Neural cell (in vitro differentiated cells): ENCODE data around the gene HFM1. TPM values are rescaled to one million over a fixed set of nuclear protein-coding genes. Genes with fewer than 3 reads are reported as not detected.

Experiments used
- H2AFZ ChIP-seq: fragments of 200-600, 300-800 bp; sonication (generic), shearing (Covaris generic); 2 replicates; pipeline ENCODE4 v1.6.0; 2014; ENCODE audit warnings: low read depth, mild to moderate bottlenecking, antibody characterized with exemption, low read length, moderate library complexity
- H3F3A ChIP-seq: fragments of 200-600 bp; shearing (Covaris generic); 2 replicates; pipeline ENCODE4 v1.6.1; 2016; ENCODE audit warnings: mild to moderate bottlenecking, moderate library complexity, mixed read lengths, antibody characterized with exemption, low read length; ENCODE audit not compliant: insufficient read depth, poor library complexity, severe bottlenecking
- H3K27ac ChIP-seq: fragments of 200-600, 300-800 bp; sonication (generic), shearing (Covaris generic); 2 replicates; pipeline ENCODE4 v1.5.1; 2014; ENCODE audit warnings: mild to moderate bottlenecking, low read length, moderate library complexity
- H3K27me3 ChIP-seq: fragments of 300-800, 200-600 bp; sonication (generic), shearing (Covaris generic); 2 replicates; pipeline ENCODE4 v1.6.0; 2014; ENCODE audit warnings: mild to moderate bottlenecking, low read depth, low read length, moderate library complexity; ENCODE audit not compliant: insufficient read depth
- H3K36me3 ChIP-seq: fragments of 300-800, 200-600 bp; sonication (generic), shearing (Covaris generic); 2 replicates; pipeline ENCODE4 v1.5.1; 2014; ENCODE audit warnings: mild to moderate bottlenecking, antibody characterized with exemption, low read length, moderate library complexity; ENCODE audit not compliant: insufficient read depth
- H3K4me2 ChIP-seq: fragments of 300-800, 200-600 bp; sonication (generic), shearing (Covaris generic); 2 replicates; pipeline ENCODE4 v1.6.0; 2014; ENCODE audit warnings: mild to moderate bottlenecking, low read length
- H3K4me3 ChIP-seq: fragments of 300-800, 200-600 bp; sonication (generic), shearing (Covaris generic); 2 replicates; pipeline ENCODE4 v1.5.1; 2014; ENCODE audit warnings: mild to moderate bottlenecking, low read length, moderate library complexity
- H3K79me2 ChIP-seq: fragments of 200-600 bp; shearing (Covaris generic); replicated peaks from 2 replicates; pipeline ENCODE4 v1.6.0; 2014; ENCODE audit warnings: mild to moderate bottlenecking, low read length, moderate library complexity; ENCODE audit not compliant: insufficient read depth
- H3K9ac ChIP-seq: fragments of 300-800, 200-600 bp; sonication (generic), shearing (Covaris generic); 2 replicates; pipeline ENCODE4 v1.6.1; 2016; ENCODE audit warnings: mild to moderate bottlenecking, low read length, mixed read lengths
- H3K9me2 ChIP-seq: fragments of 200-600 bp; shearing (Covaris generic); 2 replicates; pipeline ENCODE4 v1.6.1; 2016; ENCODE audit warnings: mild to moderate bottlenecking, low read length, mixed read lengths; ENCODE audit not compliant: insufficient read depth
- H3K9me3 ChIP-seq: fragments of 200-600, 300-800 bp; sonication (generic), shearing (Covaris generic); 2 replicates; pipeline ENCODE4 v1.6.1; 2016; ENCODE audit warnings: mild to moderate bottlenecking, mixed run types, low read length, moderate library complexity, mixed read lengths
- H4K20me1 ChIP-seq: fragments of 200-600 bp; shearing (Covaris generic); 2 replicates; pipeline ENCODE4 v1.6.1; 2016; ENCODE audit warnings: mild to moderate bottlenecking, mixed run types; ENCODE audit not compliant: insufficient read depth
- EP300 ChIP-seq: fragments of 450-650 bp; conservative IDR thresholded peaks from 2 replicates; pipeline ENCODE4 v1.6.1; 2014; ENCODE audit warnings: antibody characterized with exemption, mild to moderate bottlenecking, moderate library complexity; ENCODE audit not compliant: poor library complexity, severe bottlenecking
- EZH2 ChIP-seq: fragments of 200-600, 300-800 bp; shearing (Covaris generic), sonication (generic); IDR thresholded peaks from 2 replicates; pipeline ENCODE4 v1.6.1; 2014; ENCODE audit warnings: antibody characterized with exemption, low read length, borderline replicate concordance, mild to moderate bottlenecking; ENCODE audit not compliant: insufficient read depth, poor library complexity, severe bottlenecking
- MXI1 ChIP-seq: fragments of 450-650 bp; conservative IDR thresholded peaks from 2 replicates; pipeline ENCODE4 v1.6.1; 2014; ENCODE audit warnings: antibody characterized with exemption, mild to moderate bottlenecking; ENCODE audit not compliant: poor library complexity, severe bottlenecking
- POLR2AphosphoS5 ChIP-seq: IDR thresholded peaks from 2 replicates; pipeline ENCODE4 v1.6.1; 2012
- RAD21 ChIP-seq: fragments of 450-650 bp; conservative IDR thresholded peaks from 2 replicates; pipeline ENCODE4 v1.6.1; 2014; ENCODE audit warnings: antibody characterized with exemption, mild to moderate bottlenecking, moderate library complexity
- SMC3 ChIP-seq: fragments of 450-650 bp; conservative IDR thresholded peaks from 2 replicates; pipeline ENCODE4 v1.6.1; 2014; ENCODE audit warnings: antibody characterized with exemption, mild to moderate bottlenecking, moderate library complexity; ENCODE audit not compliant: poor library complexity
- TAF1 ChIP-seq: IDR thresholded peaks from 2 replicates; pipeline ENCODE4 v1.6.1; 2012; ENCODE audit warnings: low read depth
- polyA plus RNA-seq: library from polyadenylated mRNA; depleted of rRNA; stranded (reverse); fragments of >200 nt; gene quantifications from 2 replicates; pipeline ENCODE4 v1.2.3, GENCODE V29; 2014
- TF ChIP-seq, protein P1 (sequence below): IDR thresholded peaks from 2 replicates; pipeline ENCODE4 v1.6.1; 2012; ENCODE audit warnings: borderline replicate concordance
- TF ChIP-seq, protein P2 (sequence below): fragments of 450-650 bp; IDR thresholded peaks from 2 replicates; pipeline ENCODE4 v1.5.1; 2014; ENCODE audit warnings: antibody characterized with exemption, mild to moderate bottlenecking, moderate library complexity; ENCODE audit not compliant: poor library complexity, severe bottlenecking

HFM1 gene
- polyA plus RNA-seq, 1 donor from 2014 or later: 30.5 TPM

DNA sequence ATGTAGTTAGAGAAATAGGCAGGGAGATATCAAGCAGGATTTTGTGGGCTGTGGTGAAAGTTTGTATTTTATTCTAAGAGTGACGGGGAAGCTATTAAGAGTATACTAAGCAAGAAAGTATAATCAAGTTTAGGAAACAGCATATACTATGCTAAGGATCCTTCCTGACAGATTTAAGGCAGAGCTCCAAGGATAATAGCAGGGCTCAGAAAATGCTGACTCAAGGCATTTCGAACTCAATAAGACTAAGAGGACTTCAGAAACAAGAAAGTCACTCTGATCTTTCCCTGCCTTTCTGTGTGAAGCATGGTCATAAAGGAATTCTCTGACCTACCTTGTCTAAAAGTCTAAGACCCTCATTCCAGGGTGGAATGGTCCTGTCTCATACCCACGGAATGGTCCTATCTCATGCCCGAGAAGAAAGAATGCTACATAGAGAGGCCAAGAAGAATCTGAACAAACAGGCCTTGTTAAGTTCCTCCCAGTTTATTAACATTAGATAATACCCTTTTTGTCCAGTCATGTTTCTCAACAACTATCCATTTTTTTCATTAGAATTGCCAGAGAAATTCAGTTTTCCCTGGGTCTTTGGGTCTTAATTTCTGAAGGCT is 59.1 kb downstream of the HFM1 start:
- H3K9me2 ChIP-seq: no peaks in the 10 kb centered on the region
- TF ChIP-seq, protein P1, sequence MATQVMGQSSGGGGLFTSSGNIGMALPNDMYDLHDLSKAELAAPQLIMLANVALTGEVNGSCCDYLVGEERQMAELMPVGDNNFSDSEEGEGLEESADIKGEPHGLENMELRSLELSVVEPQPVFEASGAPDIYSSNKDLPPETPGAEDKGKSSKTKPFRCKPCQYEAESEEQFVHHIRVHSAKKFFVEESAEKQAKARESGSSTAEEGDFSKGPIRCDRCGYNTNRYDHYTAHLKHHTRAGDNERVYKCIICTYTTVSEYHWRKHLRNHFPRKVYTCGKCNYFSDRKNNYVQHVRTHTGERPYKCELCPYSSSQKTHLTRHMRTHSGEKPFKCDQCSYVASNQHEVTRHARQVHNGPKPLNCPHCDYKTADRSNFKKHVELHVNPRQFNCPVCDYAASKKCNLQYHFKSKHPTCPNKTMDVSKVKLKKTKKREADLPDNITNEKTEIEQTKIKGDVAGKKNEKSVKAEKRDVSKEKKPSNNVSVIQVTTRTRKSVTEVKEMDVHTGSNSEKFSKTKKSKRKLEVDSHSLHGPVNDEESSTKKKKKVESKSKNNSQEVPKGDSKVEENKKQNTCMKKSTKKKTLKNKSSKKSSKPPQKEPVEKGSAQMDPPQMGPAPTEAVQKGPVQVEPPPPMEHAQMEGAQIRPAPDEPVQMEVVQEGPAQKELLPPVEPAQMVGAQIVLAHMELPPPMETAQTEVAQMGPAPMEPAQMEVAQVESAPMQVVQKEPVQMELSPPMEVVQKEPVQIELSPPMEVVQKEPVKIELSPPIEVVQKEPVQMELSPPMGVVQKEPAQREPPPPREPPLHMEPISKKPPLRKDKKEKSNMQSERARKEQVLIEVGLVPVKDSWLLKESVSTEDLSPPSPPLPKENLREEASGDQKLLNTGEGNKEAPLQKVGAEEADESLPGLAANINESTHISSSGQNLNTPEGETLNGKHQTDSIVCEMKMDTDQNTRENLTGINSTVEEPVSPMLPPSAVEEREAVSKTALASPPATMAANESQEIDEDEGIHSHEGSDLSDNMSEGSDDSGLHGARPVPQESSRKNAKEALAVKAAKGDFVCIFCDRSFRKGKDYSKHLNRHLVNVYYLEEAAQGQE: no peak
- TF ChIP-seq POLR2AphosphoS5 (no peak), MXI1 (no peak), RAD21 (no peak), SMC3 (no peak), EP300 (no peak), TAF1 (no peak), EZH2 (no peak)
- TF ChIP-seq, protein P2, sequence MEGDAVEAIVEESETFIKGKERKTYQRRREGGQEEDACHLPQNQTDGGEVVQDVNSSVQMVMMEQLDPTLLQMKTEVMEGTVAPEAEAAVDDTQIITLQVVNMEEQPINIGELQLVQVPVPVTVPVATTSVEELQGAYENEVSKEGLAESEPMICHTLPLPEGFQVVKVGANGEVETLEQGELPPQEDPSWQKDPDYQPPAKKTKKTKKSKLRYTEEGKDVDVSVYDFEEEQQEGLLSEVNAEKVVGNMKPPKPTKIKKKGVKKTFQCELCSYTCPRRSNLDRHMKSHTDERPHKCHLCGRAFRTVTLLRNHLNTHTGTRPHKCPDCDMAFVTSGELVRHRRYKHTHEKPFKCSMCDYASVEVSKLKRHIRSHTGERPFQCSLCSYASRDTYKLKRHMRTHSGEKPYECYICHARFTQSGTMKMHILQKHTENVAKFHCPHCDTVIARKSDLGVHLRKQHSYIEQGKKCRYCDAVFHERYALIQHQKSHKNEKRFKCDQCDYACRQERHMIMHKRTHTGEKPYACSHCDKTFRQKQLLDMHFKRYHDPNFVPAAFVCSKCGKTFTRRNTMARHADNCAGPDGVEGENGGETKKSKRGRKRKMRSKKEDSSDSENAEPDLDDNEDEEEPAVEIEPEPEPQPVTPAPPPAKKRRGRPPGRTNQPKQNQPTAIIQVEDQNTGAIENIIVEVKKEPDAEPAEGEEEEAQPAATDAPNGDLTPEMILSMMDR: no peak

DNA sequence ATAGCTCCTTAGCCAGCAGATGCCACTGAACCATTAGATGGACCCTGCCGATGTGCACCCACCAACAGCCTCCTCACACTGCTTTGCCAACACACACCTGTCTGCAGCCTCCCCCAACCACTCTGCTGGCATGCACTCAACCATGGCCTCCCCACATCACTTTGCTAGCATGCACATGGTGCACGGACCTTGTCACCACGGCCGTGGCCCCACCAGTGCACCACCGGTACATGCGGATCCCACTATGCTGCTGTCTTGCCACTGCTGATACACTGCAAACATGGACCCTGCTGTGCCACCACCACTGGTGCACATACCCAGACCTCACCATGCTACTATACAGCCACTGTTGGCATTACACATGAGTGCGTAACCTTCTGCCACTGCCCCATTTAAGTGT is 66.1 kb downstream of the HFM1 start:
- Histone ChIP-seq H3K9me3 (no peaks in the 10 kb centered on the region), H3K9ac (no peak overlapping the region), H4K20me1 (no peaks in the 10 kb centered on the region), H3K27ac (no peak overlapping the region), H3K79me2 (no peaks in the 10 kb centered on the region), H3K4me3 (no peak overlapping the region), H3F3A (no peaks in the 10 kb centered on the region), H3K27me3 (no peaks in the 10 kb centered on the region), H3K36me3 (peaks cover 5% of the 10 kb centered on the region), H3K9me2 (no peaks in the 10 kb centered on the region), H2AFZ (no peak overlapping the region), H3K4me2 (no peak overlapping the region)
- no peak for TF ChIP-seq TAF1
- TF ChIP-seq, protein P2: no peak
- TF ChIP-seq SMC3: no peak
- TF ChIP-seq POLR2AphosphoS5: no peak
- TF ChIP-seq RAD21: no peak
- no peak for TF ChIP-seq EP300
- no peak for TF ChIP-seq EZH2
- TF ChIP-seq MXI1: no peak
- TF ChIP-seq, protein P1: no peak

More for the DNA sequence above, 59.1 kb downstream of the HFM1 start:
- no peaks in the 10 kb centered on the region for H4K20me1 ChIP-seq
- H2AFZ ChIP-seq: no peak overlapping the region
- no peak overlapping the region for H3K27ac ChIP-seq
- no peaks in the 10 kb centered on the region for H3K9me3 ChIP-seq
- no peaks in the 10 kb centered on the region for H3K36me3 ChIP-seq
- no peaks in the 10 kb centered on the region for H3F3A ChIP-seq
- H3K27me3 ChIP-seq: no peaks in the 10 kb centered on the region
- H3K4me3 ChIP-seq: no peak overlapping the region
- no peaks in the 10 kb centered on the region for H3K79me2 ChIP-seq
- H3K4me2 ChIP-seq: no peak overlapping the region
- H3K9ac ChIP-seq: no peak overlapping the region
